ENCODE measurements around the gene EIF4EBP2. TPM values are rescaled to one million over a fixed set of nuclear protein-coding genes. Genes with fewer than 3 reads are reported as not detected.

Gene EIF4EBP2
- total RNA-seq, 2 donors from 2014 or later = 103 to 119 TPM

GRCh38 chr10:70355051-70356021 lies 48.6 kb upstream of the EIF4EBP2 start:
- Mint-ChIP-seq H3K9me3 (no peaks in the 10 kb centered on the region), H3K27ac (peak overlapping the region; percentile 48), H3K4me3 (no peak overlapping the region), H3K27me3 (ENCODE audit: insufficient read depth) (peaks cover 2% of the 10 kb centered on the region), H3K4me1 (peaks cover 13% of the 10 kb centered on the region), H3K36me3 (ENCODE audit: low read depth) (no peaks in the 10 kb centered on the region)
- DNase-seq = no peak
- Histone ChIP-seq H3K9ac (ENCODE audit: extremely low read depth, low read length, poor library complexity, severe bottlenecking) (no peak overlapping the region), H3K27ac (ENCODE audit: low read depth, low read length) (no peak overlapping the region), H3K4me1 (ENCODE audit: control insufficient read depth, insufficient read depth, low read length) (peaks cover 8% of the 10 kb centered on the region), H3K4me3 (ENCODE audit: low read length) (no peak overlapping the region), H3K27me3 (ENCODE audit: control insufficient read depth, insufficient read depth, low read length, poor library complexity, severe bottlenecking) (no peaks in the 10 kb centered on the region), H3K36me3 (ENCODE audit: control insufficient read depth, insufficient read depth, low read length) (no peaks in the 10 kb centered on the region), H3K9me3 (ENCODE audit: control insufficient read depth, low read length) (no peaks in the 10 kb centered on the region)
- no peak for TF ChIP-seq CTCF (conservative IDR thresholded peaks at IDR 0.05)
- 89 to 91% methylated on average over 13 to 21 of the region's 21 CpGs for WGBS, 2 experiments (ENCODE audit: insufficient coverage in 1 of 2, insufficient read length in 1 of 2)

- H3K4me1 ChIP-seq (ENCODE audit: control insufficient read depth, insufficient read depth, low read length) = peaks cover 5% of the 10 kb centered on the region
- no peak overlapping the region for H3K27ac ChIP-seq (ENCODE audit: low read depth, low read length)
- Mint-ChIP-seq H3K9me3 (no peaks in the 10 kb centered on the region), H3K27ac (no peak overlapping the region), H3K4me1 (peaks cover 9% of the 10 kb centered on the region), H3K4me3 (no peak overlapping the region), H3K27me3 (ENCODE audit: insufficient read depth) (peaks cover 2% of the 10 kb centered on the region), H3K36me3 (ENCODE audit: low read depth) (peaks cover 2% of the 10 kb centered on the region)
- no peaks in the 10 kb centered on the region for H3K9me3 ChIP-seq (ENCODE audit: control insufficient read depth, low read length)
- H3K9ac ChIP-seq (ENCODE audit: extremely low read depth, low read length, poor library complexity, severe bottlenecking) = no peak overlapping the region
- H3K4me3 ChIP-seq (ENCODE audit: low read length) = no peak overlapping the region
- no peak for DNase-seq
- no peaks in the 10 kb centered on the region for H3K36me3 ChIP-seq (ENCODE audit: control insufficient read depth, insufficient read depth, low read length)
- no peaks in the 10 kb centered on the region for H3K27me3 ChIP-seq (ENCODE audit: control insufficient read depth, insufficient read depth, low read length, poor library complexity, severe bottlenecking)
- TF ChIP-seq CTCF (conservative IDR thresholded peaks at IDR 0.05) = no peak
- WGBS, 2 experiments (ENCODE audit: insufficient coverage in 1 of 2, insufficient read length in 1 of 2) = 88 to 90% methylated on average over 2 to 5 of the region's 5 CpGs
Measured at GRCh38 chr10:70357565-70357964, 46.4 kb upstream of the EIF4EBP2 start.

GRCh38 chr10:70358446-70358845 lies 45.5 kb upstream of the EIF4EBP2 start:
- Mint-ChIP-seq H3K4me1 (peaks cover 3% of the 10 kb centered on the region), H3K27me3 (ENCODE audit: insufficient read depth) (peaks cover 2% of the 10 kb centered on the region), H3K4me3 (no peak overlapping the region), H3K36me3 (ENCODE audit: low read depth) (peaks cover 2% of the 10 kb centered on the region), H3K27ac (no peak overlapping the region), H3K9me3 (no peaks in the 10 kb centered on the region)
- Histone ChIP-seq H3K36me3 (ENCODE audit: control insufficient read depth, insufficient read depth, low read length) (no peaks in the 10 kb centered on the region), H3K9ac (ENCODE audit: extremely low read depth, low read length, poor library complexity, severe bottlenecking) (no peak overlapping the region), H3K9me3 (ENCODE audit: control insufficient read depth, low read length) (no peaks in the 10 kb centered on the region), H3K4me1 (ENCODE audit: control insufficient read depth, insufficient read depth, low read length) (peaks cover 5% of the 10 kb centered on the region), H3K4me3 (ENCODE audit: low read length) (no peak overlapping the region), H3K27me3 (ENCODE audit: control insufficient read depth, insufficient read depth, low read length, poor library complexity, severe bottlenecking) (no peaks in the 10 kb centered on the region), H3K27ac (ENCODE audit: low read depth, low read length) (no peak overlapping the region)
- 80 to 86% methylated on average over 1 to 5 of the region's 5 CpGs for WGBS, 2 experiments (ENCODE audit: insufficient coverage in 1 of 2, insufficient read length in 1 of 2)
- no peak for DNase-seq
- no peak for TF ChIP-seq CTCF (conservative IDR thresholded peaks at IDR 0.05)

Data from endodermal cell (in vitro differentiated cells).